H1 (cell line): Measurements from ENCODE around the gene SIK1. TPM values are rescaled to one million over a fixed set of nuclear protein-coding genes. Genes with fewer than 3 reads are reported as not detected.

Source experiments
- CTCF ChIA-PET: fragments of 300-600 bp; sonication (Branson Sonifier 250); formaldehyde crosslinking; loops from one replicate; lab custom pipeline; 2021; ENCODE audit not compliant: partially characterized antibody; lab: Charles Lee
- POLR2A ChIA-PET: fragments of 300-600 bp; sonication (Branson Sonifier 250); formaldehyde crosslinking; loops from one replicate; lab custom pipeline; 2021; ENCODE audit warnings: inconsistent platforms; ENCODE audit not compliant: partially characterized antibody; lab: Charles Lee
- DNase-seq, 2 experiments: peaks; one replicate each; pipeline versions ENCODE4 v3.0.0 to v3.0.0-alpha.2; 2010 to 2022; ENCODE audit warnings: low spot score in 2 of 2, low read depth in 1 of 2, mixed read lengths in 1 of 2
- FAIRE-seq: peaks from 2 replicates; lab custom pipeline; 2011; peaks lifted over from hg19 to GRCh38; lab: Jason Lieb, UNC
- H2AFZ ChIP-seq: 2 replicates; pipeline ENCODE4 v1.8.1; 2012; ENCODE audit warnings: low read length, inconsistent platforms
- H2AK5ac ChIP-seq: 2 replicates; pipeline ENCODE4 v1.6.1; 2013; ENCODE audit warnings: low read depth, low read length
- H2BK120ac ChIP-seq: replicated peaks from 2 replicates; pipeline ENCODE3; 2013; ENCODE audit warnings: low read depth, low read length, inconsistent platforms
- H2BK12ac ChIP-seq: 2 replicates; pipeline ENCODE4 v1.6.1; 2013; ENCODE audit warnings: low read depth, low read length
- H2BK15ac ChIP-seq: 2 replicates; pipeline ENCODE4 v1.6.1; 2013; ENCODE audit warnings: low read length
- H2BK20ac ChIP-seq: 2 replicates; pipeline ENCODE4 v1.6.1; 2013; ENCODE audit warnings: low read length
- H2BK5ac ChIP-seq: 2 replicates; pipeline ENCODE4 v1.6.1; 2013; ENCODE audit warnings: low read depth, low read length
- H3K14ac ChIP-seq: 2 replicates; pipeline ENCODE4 v1.6.1; 2013; ENCODE audit warnings: inconsistent platforms; ENCODE audit not compliant: insufficient read length
- H3K18ac ChIP-seq: 2 replicates; pipeline ENCODE4 v1.6.1; 2013; ENCODE audit warnings: low read length; ENCODE audit errors: extremely low read depth
- H3K23ac ChIP-seq: 2 replicates; pipeline ENCODE4 v1.6.1; 2013; ENCODE audit warnings: inconsistent platforms; ENCODE audit not compliant: insufficient read length
- H3K23me2 ChIP-seq: 2 replicates; pipeline ENCODE4 v1.6.1; 2013; ENCODE audit warnings: low read depth, low read length
- H3K27ac ChIP-seq: 2 replicates; pipeline ENCODE4 v1.6.1; 2011; ENCODE audit warnings: low read depth, low read length, inconsistent platforms
- H3K27me3 ChIP-seq, 4 experiments: replicated peaks in 1 of 4; 1 replicate in 1 of 4; 2 replicates in 3 of 4; pipeline versions ENCODE4 v1.6.1 to v1.8.1; 2011 to 2013; ENCODE audit warnings: low read length in 3 of 4, mild to moderate bottlenecking in 3 of 4, inconsistent platforms in 2 of 4, mixed read lengths in 2 of 4, moderate library complexity in 1 of 4; ENCODE audit not compliant: control insufficient read depth in 3 of 4, insufficient read depth in 3 of 4; ENCODE audit errors: extremely low read depth in 1 of 4
- H3K36me3 ChIP-seq, 4 experiments: 2 replicates each; pipeline versions ENCODE4 v1.6.1 to v1.8.1; 2011 to 2013; ENCODE audit warnings: mild to moderate bottlenecking in 4 of 4, low read length in 3 of 4, moderate library complexity in 2 of 4, control low read depth in 1 of 4, inconsistent platforms in 1 of 4; ENCODE audit not compliant: insufficient read depth in 4 of 4, control insufficient read depth in 2 of 4
- H3K4ac ChIP-seq: replicated peaks from 2 replicates; pipeline ENCODE3; 2013; ENCODE audit warnings: low read length, low read depth, mixed read lengths, inconsistent platforms; ENCODE audit not compliant: insufficient read length
- H3K4me1 ChIP-seq, 4 experiments: replicated peaks in 1 of 4; 1 replicate in 1 of 4; 2 replicates in 3 of 4; pipeline versions ENCODE4 v1.6.1 to v1.8.1; 2011 to 2013; ENCODE audit warnings: low read length in 3 of 4, inconsistent platforms in 2 of 4, mixed read lengths in 1 of 4; ENCODE audit not compliant: insufficient read depth in 4 of 4, control insufficient read depth in 3 of 4
- H3K4me2 ChIP-seq, 2 experiments: 2 replicates each; pipeline versions ENCODE4 v1.6.1 to v1.8.1; 2011 to 2013; ENCODE audit warnings: low read depth in 2 of 2, low read length in 2 of 2, control low read depth in 1 of 2, inconsistent platforms in 1 of 2, mild to moderate bottlenecking in 1 of 2; ENCODE audit not compliant: insufficient read depth in 1 of 2
- H3K4me3 ChIP-seq, 4 experiments: fragments of 200-600, 300-600 bp in 1 of 4; sonication (generic), shearing (Covaris generic), sonication (Bioruptor Twin) in 1 of 4; 2 replicates each; pipeline versions ENCODE4 v1.5.1 to v1.8.1; 2011 to 2016; ENCODE audit warnings: low read length in 4 of 4, low read depth in 3 of 4, control low read depth in 2 of 4, inconsistent platforms in 2 of 4, mild to moderate bottlenecking in 2 of 4, mixed read lengths in 1 of 4, moderate library complexity in 1 of 4; ENCODE audit not compliant: insufficient read depth in 2 of 4; ENCODE audit errors: extremely low read depth in 1 of 4
- H3K56ac ChIP-seq: replicated peaks from 2 replicates; pipeline ENCODE3; 2013; ENCODE audit warnings: low read depth, mild to moderate bottlenecking, mixed read lengths, low read length, inconsistent platforms; ENCODE audit not compliant: insufficient read length
- H3K79me1 ChIP-seq: 2 replicates; pipeline ENCODE4 v1.6.1; 2013; ENCODE audit warnings: low read depth, low read length, control low read depth
- H3K79me2 ChIP-seq, 2 experiments: 2 replicates each; pipeline versions ENCODE4 v1.6.1 to v1.8.1; 2012 to 2013; ENCODE audit warnings: low read length in 2 of 2, mild to moderate bottlenecking in 2 of 2, inconsistent platforms in 1 of 2; ENCODE audit not compliant: insufficient read depth in 2 of 2, control insufficient read depth in 1 of 2
- H3K9ac ChIP-seq, 4 experiments: replicated peaks in 1 of 4; 1 replicate in 1 of 4; 2 replicates in 3 of 4; pipeline versions ENCODE4 v1.6.1 to v1.8.1; 2011 to 2013; ENCODE audit warnings: low read depth in 3 of 4, low read length in 3 of 4, control low read depth in 2 of 4, mild to moderate bottlenecking in 2 of 4, moderate library complexity in 2 of 4, inconsistent platforms in 1 of 4; ENCODE audit errors: extremely low read depth in 1 of 4
- H3K9me3 ChIP-seq, 2 experiments: 2 replicates each; pipeline versions ENCODE4 v1.6.1 to v1.8.1; 2012 to 2013; ENCODE audit warnings: mild to moderate bottlenecking in 2 of 2, moderate library complexity in 2 of 2, control low read depth in 1 of 2, inconsistent platforms in 1 of 2, low read depth in 1 of 2, low read length in 1 of 2, mixed read lengths in 1 of 2; ENCODE audit not compliant: insufficient read depth in 2 of 2
- H4K20me1 ChIP-seq, 2 experiments: replicated peaks in 1 of 2; 2 replicates each; pipeline versions ENCODE3 to v1.8.1; 2011 to 2013; ENCODE audit warnings: inconsistent platforms in 2 of 2, low read length in 2 of 2, mild to moderate bottlenecking in 1 of 2; ENCODE audit not compliant: insufficient read depth in 2 of 2, control insufficient read depth in 1 of 2
- H4K5ac ChIP-seq: 2 replicates; pipeline ENCODE4 v1.6.1; 2013; ENCODE audit warnings: low read length, low read depth, mixed read lengths, inconsistent platforms; ENCODE audit not compliant: insufficient read length
- H4K8ac ChIP-seq: 2 replicates; pipeline ENCODE4 v1.8.0; 2013; ENCODE audit warnings: mild to moderate bottlenecking, moderate library complexity, low read length, inconsistent platforms; ENCODE audit not compliant: insufficient read depth; ENCODE audit errors: extremely low read depth
- H4K91ac ChIP-seq: replicated peaks from 2 replicates; pipeline ENCODE3; 2013; ENCODE audit warnings: low read length, mixed read lengths, inconsistent platforms; ENCODE audit not compliant: insufficient read length
- CTCF ChIP-seq, 3 experiments: IDR thresholded peaks; 1 replicate in 2 of 3; 2 replicates in 1 of 3; pipeline versions ENCODE4 v1.5.1 to v1.6.1; 2011; ENCODE audit warnings: low read length in 3 of 3, mild to moderate bottlenecking in 3 of 3, inconsistent platforms in 2 of 3, low read depth in 1 of 3, moderate library complexity in 1 of 3; ENCODE audit not compliant: insufficient read depth in 1 of 3; ENCODE audit errors: control extremely low read depth in 1 of 3
- TEAD4 ChIP-seq: IDR thresholded peaks from 2 replicates; pipeline ENCODE4 v1.6.1; 2012; ENCODE audit warnings: low read depth, low read length, inconsistent platforms, mixed read lengths
- WGBS, 2 experiments: shearing (Covaris generic) in 1 of 2; methylation state at CpG; one replicate each; pipeline versions ENCODE4 v1.1.6 to v1.1.7; 2013 to 2015; ENCODE audit warnings: low lambda C conversion rate in 2 of 2, mixed read lengths in 2 of 2, inconsistent platforms in 1 of 2, low coverage in 1 of 2, missing lambda C conversion rate in 1 of 2; ENCODE audit not compliant: insufficient replicate concordance in 2 of 2, insufficient coverage in 1 of 2, insufficient read length in 1 of 2; ENCODE audit errors: extremely low coverage in 1 of 2, missing lambda C conversion rate in 1 of 2; 5-methylcytosine and 5-hydroxymethylcytosine counted together
- polyA plus RNA-seq, 7 experiments: library from polyadenylated mRNA; depleted of rRNA in 3 of 7; stranded (reverse) in 5 of 7; unstranded in 2 of 7; fragments of >200 nt in 5 of 7; fragments of 200-250 nt in 2 of 7; gene quantifications; 1 replicate in 5 of 7; 2 replicates in 1 of 7; 4 replicates in 1 of 7; pipeline versions ENCODE4 v1.2.1 to v1.2.3, GENCODE V29; 2011 to 2013; ENCODE audit warnings: missing spikeins in 2 of 7, mixed read lengths in 2 of 7
- total RNA-seq: library from RNA; stranded (reverse); fragmentation: NEBNext Ultra II Directional; extraction: Animal tissue kit (Norgen Biotek cat#: 25700); gene quantifications from 2 replicates; pipeline ENCODE4 v1.2.1, GENCODE V29; 2021

Gene SIK1
- total and polyA plus RNA-seq, 2 of the 8 experiments (the other 6 are each of a cell fraction or from before 2014, with no cell fraction given): 1.5 to 6.7 TPM

GRCh38 chr21:43375006-43375836 lies 51.7 kb downstream of the SIK1 start:
- no peak for FAIRE-seq
- no peaks in the 10 kb centered on the region for H4K20me1 ChIP-seq
- CTCF ChIA-PET: interaction anchor here (1.0 to 1.1 kb wide), 2 partner anchors 17 to 63 kb away, joined by 3 read pairs; no protein-coding TSS in a partner anchor

More at GRCh38 chr21:43375006-43375836, 51.7 kb downstream of the SIK1 start:
- no peak overlapping the region for H2AK5ac ChIP-seq
- no peak for TF ChIP-seq CTCF (IDR thresholded peaks at IDR 0.05; ENCODE audit: control extremely low read depth in 1 of 3, insufficient read depth in 1 of 3, low read depth in 1 of 3, low read length in 3 of 3)
- no peak for TF ChIP-seq TEAD4
- TF ChIP-seq, all 59 proteins: peak for 0
- Histone ChIP-seq H3K4ac (no peak overlapping the region), H2BK20ac (no peak overlapping the region), H3K56ac (no peak overlapping the region), H3K23me2 (no peaks in the 10 kb centered on the region), H3K23ac (no peak overlapping the region), H3K14ac (no peak overlapping the region), H3K18ac (no peak overlapping the region; the same call in 1 of the 2 replicates), H2BK12ac (no peak overlapping the region), H4K8ac (peak overlapping the region; percentile 71; the same call in 1 of the 2 replicates), H4K5ac (no peak overlapping the region), H3K9ac (no peak overlapping the region), H3K27ac (no peak overlapping the region), H3K79me2 (no peaks in the 10 kb centered on the region), H3K79me1 (no peaks in the 10 kb centered on the region), H2BK120ac (no peak overlapping the region), H3K4me1 (peaks cover 0 to 4% (median 3%) of the 10 kb centered on the region in 4 experiments; a peak in 6 of 7 replicates), H3K9me3 (no peaks in the 10 kb centered on the region), H3K27me3 (no peaks in the 10 kb centered on the region), H2BK15ac (0 out of 2 replicates have a peak overlapping the region, but pooled peaks have one; percentile 29), H3K36me3 (no peaks in the 10 kb centered on the region), H3K4me2 (no peak overlapping the region), H3K4me3 (no peak overlapping the region), H4K91ac (no peak overlapping the region), H2BK5ac (no peak overlapping the region), H2AFZ (no peak overlapping the region)
- 91% methylated on average over 17 of the region's 17 CpGs; no CpG with 5 or more reads in 1 of the 2 experiments for WGBS, 2 experiments
- POLR2A ChIA-PET: no interaction called here
- no peak for DNase-seq
